K562 (cell line): ENCODE measurements around the gene RPS6KA2.

Source experiments
- BRD4 ChIP-seq: fragments of 200-600 bp; sonication (generic); IDR thresholded peaks from 2 replicates; pipeline ENCODE4 v1.6.1; 2017; ENCODE audit warnings: inconsistent platforms
- CTCF ChIP-seq, 3 experiments: IDR thresholded peaks in 2 of 3; conservative IDR thresholded peaks in 1 of 3; 2 replicates each; pipeline ENCODE4 v1.5.1; 2011 to 2012; ENCODE audit warnings: low read length in 3 of 3, mild to moderate bottlenecking in 3 of 3, control low read depth in 2 of 3, improper control_type of control experiment in 1 of 3, inconsistent platforms in 1 of 3, low read depth in 1 of 3, mixed read lengths in 1 of 3, moderate library complexity in 1 of 3; ENCODE audit not compliant: insufficient read depth in 2 of 3
- EGR1 ChIP-seq: fragments of 450-650 bp; conservative IDR thresholded peaks from 2 replicates; pipeline ENCODE4 v1.6.1; 2017; ENCODE audit warnings: mild to moderate bottlenecking
- NONO ChIP-seq, 2 experiments: fragments of 200-400 bp in 1 of 2; fragments of 450-650 bp in 1 of 2; formaldehyde crosslinking in 1 of 2; IDR thresholded peaks; 2 replicates each; pipeline ENCODE4 v1.6.1; 2017; ENCODE audit warnings: low read depth in 2 of 2, mild to moderate bottlenecking in 2 of 2, moderate library complexity in 2 of 2, low read length in 1 of 2
- POLR2AphosphoS5 ChIP-seq: IDR thresholded peaks from 2 replicates; pipeline ENCODE4 v1.6.1; 2011; ENCODE audit warnings: mild to moderate bottlenecking, low read depth, low read length, moderate library complexity; ENCODE audit not compliant: control insufficient read depth, insufficient read depth
- STAT6 ChIP-seq: sonication (generic); formaldehyde crosslinking; IDR thresholded peaks from 2 replicates; pipeline ENCODE4 v1.8.1; 2023; ENCODE audit warnings: mild to moderate bottlenecking, missing genetic modification reagents
- TAF1 ChIP-seq: IDR thresholded peaks from 2 replicates; pipeline ENCODE4 v1.6.1; 2011; ENCODE audit warnings: mild to moderate bottlenecking, low read length, moderate library complexity; ENCODE audit not compliant: insufficient read depth, control insufficient read depth, severe bottlenecking; ENCODE audit errors: extremely low read depth
- ZNF740 ChIP-seq, 3 experiments: fragments of 200-800 bp in 1 of 3; sonication (Bioruptor generic) in 1 of 3; sonication (generic) in 1 of 3; formaldehyde crosslinking in 1 of 3; IDR thresholded peaks; 2 replicates each; pipeline versions ENCODE4 v1.6.1 to v1.8.0; 2016 to 2022; ENCODE audit warnings: mild to moderate bottlenecking in 2 of 3, missing compliant biosample characterization in 2 of 3, missing genetic modification characterization in 2 of 3, missing genetic modification reagents in 1 of 3
- ZNF780A ChIP-seq: fragments of 250-450 bp; sonication (Bioruptor Pico); IDR thresholded peaks from 2 replicates; pipeline ENCODE4 v1.5.0; 2021; ENCODE audit warnings: mild to moderate bottlenecking

- TF ChIP-seq ZNF740 (CRISPR knock-in tag; IDR thresholded peaks at IDR 0.05) (no peak), ZNF740 (tag; IDR thresholded peaks at IDR 0.05) (no peak), BRD4 (no peak), CTCF (IDR thresholded peaks at IDR 0.05 in 2 of 3, conservative IDR thresholded peaks at IDR 0.05 in 1 of 3; ENCODE audit: insufficient read depth in 2 of 3, low read depth in 1 of 3, low read length in 3 of 3) (no peak), ZNF780A (CRISPR knock-in tag) (no peak), EGR1 (no peak), TAF1 (no peak), POLR2AphosphoS5 (no peak), STAT6 (CRISPR knock-in tag) (no peak), NONO (IDR thresholded peaks at IDR 0.05; ENCODE audit: low read depth in 2 of 2, low read length in 1 of 2) (no peak)
Observed at GRCh38 chr6:166520905-166521834, 105.9 kb downstream of the RPS6KA2 start.
